HG03521 (cell line): ENCODE measurements around the gene GRK3.
"Not testable (repeated sequence)": the region's sequence is repeated elsewhere in the genome, so short reads cannot be mapped to it uniquely, and the experiment has no call there.

Experiments
- ATAC-seq: cut with Tn5 transposase; IDR thresholded peaks from one replicate; pipeline ENCODE4 v1.9.1; 2021; ENCODE audit warnings: mild to moderate bottlenecking, moderate library complexity; ENCODE audit not compliant: unreplicated experiment

The GRK3 gene

GRCh38 chr22:25564320-25564978 is at the start of gene GRK3:
Gene GRK3 (plus strand): TSS chr22:25564675. CDS start chr22:25565041, 366 bp downstream.
- ATAC-seq, result peak; percentile 49

- ATAC-seq, result no peak
Measured at GRCh38 chr22:25518000-25518663, 46.3 kb upstream of the GRK3 start.

GRCh38 chr22:25525376-25525775 is 39.1 kb upstream of the GRK3 start:
- ATAC-seq, result no peak

GRCh38 chr22:25525804-25526584 is 38.5 kb upstream of the GRK3 start:
- ATAC-seq, result not testable (repeated sequence)

- ATAC-seq, result not testable (repeated sequence)
Measured at GRCh38 chr22:25527016-25527415, 37.5 kb upstream of the GRK3 start.

- ATAC-seq, result not testable (repeated sequence)
Measured at GRCh38 chr22:25528068-25528467, 36.4 kb upstream of the GRK3 start.

- not testable (repeated sequence) for ATAC-seq
Measured at GRCh38 chr22:25529059-25529458, 35.4 kb upstream of the GRK3 start.

- not testable (repeated sequence) for ATAC-seq
Measured at GRCh38 chr22:25529541-25530137, 34.8 kb upstream of the GRK3 start.

- not testable (repeated sequence) for ATAC-seq
Measured at GRCh38 chr22:25531677-25532076, 32.8 kb upstream of the GRK3 start.

GRCh38 chr22:25534724-25535123 is 29.8 kb upstream of the GRK3 start:
- ATAC-seq, result no peak

GRCh38 chr22:25536589-25536988 is 27.9 kb upstream of the GRK3 start:
- ATAC-seq, result no peak

- no peak for ATAC-seq
Measured at GRCh38 chr22:25540166-25540907, 24.1 kb upstream of the GRK3 start.

GRCh38 chr22:25540908-25541660 is 23.4 kb upstream of the GRK3 start:
- ATAC-seq, result no peak

GRCh38 chr22:25542191-25542590 is 22.3 kb upstream of the GRK3 start:
- no peak for ATAC-seq

- no peak for ATAC-seq
Measured at GRCh38 chr22:25542720-25543402, 21.6 kb upstream of the GRK3 start.

GRCh38 chr22:25545146-25545545 is 19.3 kb upstream of the GRK3 start:
- no peak for ATAC-seq

- ATAC-seq, result no peak
Measured at GRCh38 chr22:25545672-25546071, 18.8 kb upstream of the GRK3 start.

- ATAC-seq, result no peak
Measured at GRCh38 chr22:25546242-25546641, 18.2 kb upstream of the GRK3 start.

GRCh38 chr22:25546751-25547150 is 17.7 kb upstream of the GRK3 start:
- no peak for ATAC-seq
